CD4-positive, alpha-beta T cell treated with Interleukin-4 for 1 hour (primary cell): ENCODE measurements around the gene TMEM218.
"Not testable (repeated sequence)": the region's sequence is repeated elsewhere in the genome, so short reads cannot be mapped to it uniquely, and the experiment has no call there.

Source experiments
- DNase-seq, 2 donors: peaks; one replicate each; pipeline ENCODE4 v3.0.0-alpha.2; 2020 to 2022

The TMEM218 gene

DNA sequence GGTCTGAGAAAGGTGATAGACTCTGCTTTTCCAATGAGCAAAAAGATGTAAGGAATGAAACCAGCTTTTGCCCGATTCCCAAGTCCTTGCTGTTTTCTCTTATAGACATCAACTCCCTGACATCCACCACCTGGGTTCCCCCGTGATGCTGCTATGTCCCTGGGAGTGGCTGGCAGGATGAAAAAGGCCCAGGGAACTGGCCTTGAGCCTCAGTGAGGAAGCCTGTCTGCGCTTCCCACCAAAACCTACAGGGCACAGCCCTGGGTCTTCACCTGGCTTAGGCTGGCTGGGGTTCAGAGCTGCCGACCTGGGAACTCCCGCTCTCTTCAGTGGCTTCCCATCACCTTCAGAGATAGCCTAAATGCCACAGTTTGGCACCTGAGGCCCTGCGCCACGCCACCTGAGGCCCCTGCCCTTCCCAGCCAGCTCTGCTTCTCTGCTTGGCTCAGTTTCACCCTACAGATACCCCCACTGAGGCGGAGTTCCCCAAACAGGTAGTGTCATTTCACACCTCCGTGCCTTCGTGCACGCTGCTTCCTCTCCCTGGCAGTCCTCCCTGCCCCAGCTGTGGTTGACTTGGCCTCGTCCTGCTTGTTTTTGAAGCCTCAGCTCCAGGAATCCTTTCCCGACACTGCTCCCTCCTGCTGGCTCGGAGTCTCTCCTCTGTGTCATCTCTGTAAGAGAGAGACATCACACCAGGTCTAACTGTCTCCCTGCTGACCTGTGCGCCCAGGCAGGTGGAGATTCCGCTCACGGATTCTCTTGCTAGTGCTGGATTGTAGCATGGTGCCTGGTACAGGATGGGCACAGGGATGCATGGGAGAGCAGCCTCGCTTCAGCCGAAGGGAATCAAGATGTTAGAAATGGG, 37.6 kb downstream of the TMEM218 start:
- no peak for DNase-seq

DNA sequence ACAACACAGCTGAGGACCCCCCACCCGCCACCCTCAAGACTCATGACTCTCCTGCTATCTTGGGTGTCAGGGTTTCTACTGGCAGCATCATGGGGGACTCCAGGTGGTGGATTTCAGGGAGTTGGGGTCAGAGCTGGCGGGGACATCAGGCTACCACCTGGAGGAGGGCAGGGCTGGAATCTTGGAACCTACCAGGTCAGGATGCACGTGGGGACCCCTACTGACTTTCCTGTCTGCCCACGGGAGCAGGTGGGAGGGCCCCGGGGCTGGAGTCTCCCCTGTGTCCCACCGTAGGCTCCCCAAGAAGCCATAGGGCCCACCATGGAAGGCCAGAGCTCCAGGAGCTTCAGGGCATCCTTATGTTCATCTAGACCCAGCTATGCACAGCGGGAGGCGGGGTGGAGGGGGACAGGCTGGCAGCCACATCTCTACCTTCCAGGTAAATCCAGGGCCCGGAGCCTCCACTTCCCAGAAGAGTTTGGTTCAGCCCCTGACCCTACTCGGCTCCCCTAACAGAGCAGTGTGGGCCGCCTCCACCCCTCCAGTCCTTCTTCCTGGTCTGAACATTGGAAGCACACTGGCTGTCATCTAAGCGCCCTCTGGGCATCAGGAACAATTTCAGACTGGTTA, 38.4 kb downstream of the TMEM218 start:
- DNase-seq: no peak

GRCh38 chr11:125072218-125072960, 39.0 kb downstream of the TMEM218 start:
- peak in 1 of 2 donors; percentile 65 for DNase-seq

GRCh38 chr11:125071846-125072217, 39.6 kb downstream of the TMEM218 start:
- DNase-seq: no peak

- no peak for DNase-seq
These were observed 40.0 kb downstream of the TMEM218 start for GRCh38 chr11:125071435-125071834.

DNA sequence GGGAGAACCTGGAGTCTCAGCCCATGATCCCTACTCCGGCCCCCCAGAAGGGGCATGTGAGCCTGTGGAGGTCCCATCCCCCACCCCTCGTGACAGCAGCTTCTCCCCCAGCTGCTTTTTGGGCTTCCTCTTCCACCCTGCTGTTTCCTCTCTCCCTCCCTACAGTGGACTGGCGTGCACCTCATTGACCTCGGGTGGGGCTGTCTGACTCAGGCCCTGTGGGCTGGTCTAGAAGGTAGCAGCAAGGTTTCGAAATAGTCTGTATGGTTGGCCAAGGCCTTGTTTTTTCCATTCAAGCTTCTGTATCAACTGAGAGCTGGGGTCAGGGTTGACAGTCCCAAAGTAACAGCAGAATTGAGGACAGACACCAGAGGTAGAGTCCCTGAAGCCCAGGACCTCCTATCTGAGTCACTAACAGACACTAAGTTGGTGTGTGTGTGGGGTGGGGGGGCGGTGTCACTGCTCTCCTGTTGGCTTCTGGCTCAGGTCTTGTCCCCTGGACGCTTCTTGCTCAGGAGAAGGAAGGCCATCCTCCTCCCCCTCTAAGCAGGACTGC, 40.6 kb downstream of the TMEM218 start:
- peak; percentile 22 to 83 for DNase-seq

GRCh38 chr11:125069796-125070195, 41.6 kb downstream of the TMEM218 start:
- no peak for DNase-seq

DNA sequence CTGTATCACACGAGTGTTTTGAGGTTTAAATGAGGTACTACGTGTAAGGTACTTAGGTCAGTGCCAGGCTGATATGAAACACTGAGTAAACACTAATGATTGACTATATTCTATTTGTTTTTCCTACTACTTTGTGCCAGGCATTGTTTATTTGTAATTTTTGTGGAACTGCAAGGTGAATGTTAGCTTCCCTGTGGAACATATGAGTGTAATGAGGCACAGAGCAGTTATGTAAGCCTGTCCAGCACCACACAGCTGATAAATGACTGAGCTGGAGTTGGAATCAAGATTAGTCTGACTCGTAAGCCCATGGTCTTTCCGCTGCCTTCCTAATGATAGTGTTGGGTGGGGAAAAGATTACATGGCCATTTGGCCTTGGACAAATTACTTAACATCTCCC, 42.4 kb downstream of the TMEM218 start:
- no peak for DNase-seq

DNA sequence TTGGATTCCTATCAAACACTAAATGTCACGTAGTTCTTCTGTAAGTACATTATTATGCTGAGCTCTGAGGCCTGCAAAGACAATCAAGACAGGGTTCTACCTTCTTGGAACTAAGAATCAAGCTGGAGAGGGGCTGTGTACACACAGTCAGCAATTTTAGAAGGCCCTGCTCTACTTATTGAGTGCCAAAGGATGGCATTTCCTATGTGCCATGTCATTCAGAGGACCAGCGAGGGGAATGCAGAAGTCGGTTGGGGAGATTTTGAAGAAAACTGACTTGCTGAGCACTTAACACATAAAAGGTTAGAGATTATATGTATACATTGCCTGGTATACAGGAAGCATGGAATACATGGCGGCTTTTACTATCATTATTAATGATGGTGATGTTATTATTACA, 43.1 kb downstream of the TMEM218 start:
- no peak for DNase-seq

DNA sequence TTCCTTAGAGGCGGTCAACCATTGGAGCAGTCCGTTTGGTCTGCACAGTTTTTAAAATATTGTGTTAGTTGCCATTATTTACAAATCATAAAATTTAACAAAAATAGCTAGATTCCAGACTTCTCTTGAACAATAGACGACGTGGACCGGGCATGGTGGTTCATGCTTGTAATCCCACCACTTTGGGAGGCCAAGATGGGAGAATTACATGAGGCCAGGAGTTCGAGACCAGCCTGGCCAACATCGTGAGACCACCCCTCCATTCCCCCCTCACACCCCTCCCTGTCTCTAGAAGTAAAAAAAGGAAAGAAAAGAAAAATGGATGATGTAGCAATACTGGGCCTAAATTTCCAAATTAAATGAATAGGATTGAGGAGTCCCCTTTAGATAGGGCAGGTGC, 47.4 kb downstream of the TMEM218 start:
- DNase-seq: no peak

GRCh38 chr11:125063429-125064043, 47.9 kb downstream of the TMEM218 start:
- DNase-seq: no peak

DNA sequence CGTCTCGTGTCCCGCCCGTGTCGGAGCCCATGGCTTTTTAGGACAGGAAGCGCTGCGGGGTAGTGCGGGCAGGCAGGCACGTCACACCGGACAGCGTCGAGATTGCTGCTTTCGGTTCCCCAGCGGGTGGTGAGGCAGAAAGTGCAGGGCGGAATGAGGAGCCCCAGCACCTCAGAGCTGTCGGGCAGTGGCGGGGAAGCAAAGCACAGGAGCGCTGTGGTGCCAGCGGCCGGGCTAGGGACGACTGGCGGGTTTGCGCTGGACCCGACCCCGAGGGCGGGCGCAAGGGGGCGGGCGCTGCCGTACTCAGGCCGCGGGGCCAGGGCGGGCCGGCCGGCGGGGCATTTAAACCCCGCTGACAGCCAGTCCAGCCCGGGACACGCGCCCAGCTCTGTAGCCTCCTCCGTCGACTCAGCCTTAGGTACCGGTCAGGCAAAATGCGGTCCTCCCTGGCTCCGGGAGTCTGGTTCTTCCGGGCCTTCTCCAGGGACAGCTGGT, 48.4 kb downstream of the TMEM218 start, which contains the start of gene SLC37A2:
Gene SLC37A2, plus strand, starts transcription at position 375 of the 498 bp plus-strand sequence. Its CDS starts 63 bp downstream, at position 438.
- DNase-seq: peak; percentile 47 to 80

- no peak for DNase-seq
These were observed 49.1 kb downstream of the TMEM218 start for GRCh38 chr11:125062218-125062930.

- DNase-seq: no peak
These were observed 50.1 kb downstream of the TMEM218 start for GRCh38 chr11:125061281-125061680.

DNA sequence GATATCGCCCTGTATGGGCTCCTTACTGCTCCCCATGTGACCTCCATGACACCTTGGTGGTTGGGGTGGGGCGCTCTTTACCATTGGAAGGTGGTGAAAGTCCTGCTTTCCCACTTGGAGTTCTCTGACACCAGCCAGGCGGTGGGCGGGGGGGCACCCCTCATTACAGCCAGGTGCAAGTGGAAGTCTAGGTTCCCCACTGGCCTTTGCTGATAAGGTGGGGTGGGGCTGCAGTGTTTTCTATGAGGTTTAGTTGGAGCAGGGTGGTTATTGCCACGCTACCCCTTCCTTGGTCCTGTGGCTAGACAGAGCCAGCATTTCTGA, 53.8 kb downstream of the TMEM218 start:
- DNase-seq: no peak

- DNase-seq: no peak
These were observed 54.3 kb downstream of the TMEM218 start for GRCh38 chr11:125056931-125057692.

DNA sequence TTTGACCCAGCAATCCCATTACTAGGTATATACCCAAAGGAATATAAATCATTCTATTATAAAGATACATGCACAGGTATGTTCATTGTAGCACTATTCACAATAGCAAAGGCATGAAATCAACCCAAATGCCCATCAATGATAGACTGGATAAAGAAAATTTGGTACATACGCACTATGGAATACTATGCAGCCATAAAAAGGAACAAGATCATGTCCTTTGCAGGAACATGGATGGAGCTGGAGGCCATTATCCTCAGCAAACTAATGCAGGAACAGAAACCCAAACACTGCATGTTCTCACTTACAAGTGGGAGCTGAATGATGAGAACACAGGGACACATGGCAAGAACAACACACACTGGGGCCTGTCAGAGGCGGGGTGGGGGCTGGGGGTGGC, 55.3 kb downstream of the TMEM218 start:
- not testable (repeated sequence) for DNase-seq

DNA sequence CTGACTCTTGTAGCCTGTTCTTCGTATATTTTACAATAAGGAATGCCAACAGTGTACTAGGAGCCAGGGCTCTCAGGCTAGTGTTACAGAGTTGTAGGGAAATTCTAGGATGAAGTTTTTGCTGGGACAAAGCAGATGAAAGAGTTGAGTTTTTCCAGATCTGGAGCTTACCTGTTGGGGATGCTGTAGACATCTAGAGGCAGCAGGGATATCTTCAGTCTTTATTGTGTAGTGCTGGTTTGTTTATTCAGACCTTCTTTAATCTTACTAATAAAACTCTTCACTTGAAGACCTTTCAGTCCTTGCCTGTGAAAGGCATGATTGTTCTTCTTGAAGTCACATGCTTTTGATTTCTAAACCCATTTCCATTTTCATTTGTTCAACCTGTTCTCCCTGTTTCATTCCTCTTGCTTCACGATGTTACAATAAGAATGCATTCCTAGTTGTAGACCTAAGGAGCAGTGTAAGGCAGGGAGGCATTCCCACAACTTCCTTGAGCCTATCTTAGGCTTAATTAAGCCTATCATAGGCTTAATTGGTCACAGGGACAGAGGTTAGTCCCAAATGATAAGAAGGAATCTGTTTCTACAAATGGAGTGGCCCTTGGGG, 56.2 kb downstream of the TMEM218 start:
- no peak for DNase-seq

DNA sequence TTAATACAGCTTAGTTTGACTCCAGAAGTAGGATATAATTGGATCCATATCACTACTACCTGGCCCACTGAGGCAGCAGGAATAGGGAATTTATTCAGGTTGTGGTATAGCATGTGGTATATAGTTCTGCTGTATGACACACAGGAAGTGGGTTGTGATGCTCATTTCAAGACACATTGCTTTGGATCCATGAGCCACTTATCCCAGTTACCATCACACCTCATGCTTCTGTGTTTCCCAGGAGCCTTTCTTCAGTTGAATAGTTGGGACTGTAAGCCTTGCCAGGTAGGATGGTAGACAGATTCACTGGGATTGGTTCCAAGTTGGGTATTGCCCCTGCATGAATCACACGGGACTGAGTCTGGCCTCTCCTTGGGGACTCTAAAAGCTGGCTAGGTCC, 58.3 kb downstream of the TMEM218 start:
- no peak for DNase-seq

GRCh38 chr11:125052047-125052446, 59.4 kb downstream of the TMEM218 start:
- DNase-seq: no peak
